Fibroblast of lung (primary cell): Measurements from ENCODE around the gene ARPC2.

Experiments used
- EZH2 ChIP-seq: IDR thresholded peaks from 2 replicates; pipeline ENCODE4 v1.5.1; 2012; ENCODE audit warnings: low read length, control low read depth, mild to moderate bottlenecking; ENCODE audit errors: missing control alignments
- TF ChIP-seq, protein P1 (sequence below), 2 donors: IDR thresholded peaks in 1 of 2; conservative IDR thresholded peaks in 1 of 2; 1 replicate in 1 of 2; 2 replicates in 1 of 2; pipeline ENCODE4 v1.5.1; 2011 to 2012; ENCODE audit warnings: low read length in 2 of 2, control low read depth in 1 of 2, inconsistent platforms in 1 of 2, low read depth in 1 of 2, mild to moderate bottlenecking in 1 of 2

- TF ChIP-seq, protein P1, sequence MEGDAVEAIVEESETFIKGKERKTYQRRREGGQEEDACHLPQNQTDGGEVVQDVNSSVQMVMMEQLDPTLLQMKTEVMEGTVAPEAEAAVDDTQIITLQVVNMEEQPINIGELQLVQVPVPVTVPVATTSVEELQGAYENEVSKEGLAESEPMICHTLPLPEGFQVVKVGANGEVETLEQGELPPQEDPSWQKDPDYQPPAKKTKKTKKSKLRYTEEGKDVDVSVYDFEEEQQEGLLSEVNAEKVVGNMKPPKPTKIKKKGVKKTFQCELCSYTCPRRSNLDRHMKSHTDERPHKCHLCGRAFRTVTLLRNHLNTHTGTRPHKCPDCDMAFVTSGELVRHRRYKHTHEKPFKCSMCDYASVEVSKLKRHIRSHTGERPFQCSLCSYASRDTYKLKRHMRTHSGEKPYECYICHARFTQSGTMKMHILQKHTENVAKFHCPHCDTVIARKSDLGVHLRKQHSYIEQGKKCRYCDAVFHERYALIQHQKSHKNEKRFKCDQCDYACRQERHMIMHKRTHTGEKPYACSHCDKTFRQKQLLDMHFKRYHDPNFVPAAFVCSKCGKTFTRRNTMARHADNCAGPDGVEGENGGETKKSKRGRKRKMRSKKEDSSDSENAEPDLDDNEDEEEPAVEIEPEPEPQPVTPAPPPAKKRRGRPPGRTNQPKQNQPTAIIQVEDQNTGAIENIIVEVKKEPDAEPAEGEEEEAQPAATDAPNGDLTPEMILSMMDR (conservative IDR thresholded peaks at IDR 0.05 in 1 of 2, IDR thresholded peaks at IDR 0.05 in 1 of 2; ENCODE audit: low read depth in 1 of 2, low read length in 2 of 2): peak; percentile 83 to 92
- no peak for TF ChIP-seq EZH2
Measured at GRCh38 chr2:218272531-218273212, 55.7 kb downstream of the ARPC2 start.
